MV-4-11 (cell line): Measurements from ENCODE around the gene CA6.
A peak's percentile ranks its signal among the peaks of the same experiment; 100 is the strongest.
"Not testable (repeated sequence)": the region's sequence is repeated elsewhere in the genome, so short reads cannot be mapped to it uniquely, and the experiment has no call there.

Experiments
- DNase-seq: peaks from one replicate; lab custom pipeline; 2025; lab: John Stamatoyannopoulos, UW

CA6 gene

DNA sequence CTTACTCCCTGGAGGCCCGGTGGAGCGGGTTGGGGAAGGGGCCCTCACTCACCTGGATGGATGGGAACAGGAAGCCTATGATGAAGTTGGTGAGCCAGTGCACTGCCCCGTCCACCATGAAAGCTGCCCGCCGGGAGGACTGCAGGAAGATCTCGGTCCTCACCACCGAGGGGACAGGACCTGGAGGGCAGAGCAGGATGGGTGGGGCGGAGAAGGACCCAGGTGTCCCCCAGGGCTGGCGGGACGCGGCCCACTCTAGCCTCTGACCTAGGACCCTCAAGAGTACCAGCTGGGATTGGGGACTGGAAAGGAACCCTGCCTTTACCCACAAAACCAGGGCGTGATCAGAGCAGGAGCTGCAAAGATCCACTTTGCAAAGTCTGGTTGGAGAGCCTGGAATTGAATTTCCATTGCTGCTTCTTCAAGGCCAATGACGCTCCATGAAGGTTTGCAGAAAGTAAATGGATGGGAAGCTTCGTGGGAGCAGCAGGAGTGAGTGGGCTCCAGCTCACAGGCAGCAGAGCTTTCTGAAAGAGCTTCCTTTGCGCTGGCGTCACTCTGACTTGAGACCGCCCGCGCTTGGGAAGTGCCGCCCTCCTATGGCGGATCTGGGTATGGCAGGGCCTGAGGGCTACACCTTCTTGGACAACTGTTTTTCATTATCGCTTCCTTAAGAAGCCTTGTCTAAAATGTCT lies 59.2 kb downstream of the CA6 start:
- DNase-seq, result peak; percentile 80

GRCh38 chr1:9005395-9005708 lies 59.7 kb downstream of the CA6 start:
- no peak for DNase-seq

DNA sequence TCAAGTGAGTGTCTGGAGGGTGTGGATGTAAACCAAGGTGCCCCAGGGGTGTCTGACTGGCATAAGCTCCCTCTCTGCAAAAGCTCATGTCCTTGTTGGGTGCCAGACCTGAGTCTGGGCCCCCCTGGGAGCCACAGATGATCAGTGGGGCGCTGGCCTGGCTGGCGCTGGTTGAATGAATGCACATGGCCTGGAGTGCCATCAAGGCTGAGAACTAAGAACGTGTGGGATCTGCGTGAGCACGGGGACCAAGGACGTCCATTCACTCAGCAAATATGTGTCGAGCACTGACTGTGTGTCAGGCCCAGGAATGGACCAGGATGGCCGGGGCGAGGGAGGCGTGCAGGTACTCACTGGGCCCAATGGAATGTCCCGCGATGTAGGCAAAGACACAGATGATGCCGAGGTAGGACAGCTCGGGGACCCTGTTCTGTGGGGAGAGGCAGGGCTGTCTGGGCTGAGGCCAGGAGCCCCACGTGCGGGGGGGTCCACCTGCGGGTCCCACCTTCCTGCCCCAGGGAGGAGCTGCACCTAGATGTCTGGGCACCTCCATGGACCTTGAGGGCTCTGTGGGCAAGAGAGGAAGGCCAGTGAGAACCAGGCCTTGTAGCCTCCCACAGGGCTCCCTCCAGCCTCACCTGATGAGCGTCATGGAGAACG lies 61.4 kb downstream of the CA6 start:
- no peak for DNase-seq

GRCh38 chr1:9008236-9008635 lies 62.6 kb downstream of the CA6 start:
- no peak for DNase-seq

DNA sequence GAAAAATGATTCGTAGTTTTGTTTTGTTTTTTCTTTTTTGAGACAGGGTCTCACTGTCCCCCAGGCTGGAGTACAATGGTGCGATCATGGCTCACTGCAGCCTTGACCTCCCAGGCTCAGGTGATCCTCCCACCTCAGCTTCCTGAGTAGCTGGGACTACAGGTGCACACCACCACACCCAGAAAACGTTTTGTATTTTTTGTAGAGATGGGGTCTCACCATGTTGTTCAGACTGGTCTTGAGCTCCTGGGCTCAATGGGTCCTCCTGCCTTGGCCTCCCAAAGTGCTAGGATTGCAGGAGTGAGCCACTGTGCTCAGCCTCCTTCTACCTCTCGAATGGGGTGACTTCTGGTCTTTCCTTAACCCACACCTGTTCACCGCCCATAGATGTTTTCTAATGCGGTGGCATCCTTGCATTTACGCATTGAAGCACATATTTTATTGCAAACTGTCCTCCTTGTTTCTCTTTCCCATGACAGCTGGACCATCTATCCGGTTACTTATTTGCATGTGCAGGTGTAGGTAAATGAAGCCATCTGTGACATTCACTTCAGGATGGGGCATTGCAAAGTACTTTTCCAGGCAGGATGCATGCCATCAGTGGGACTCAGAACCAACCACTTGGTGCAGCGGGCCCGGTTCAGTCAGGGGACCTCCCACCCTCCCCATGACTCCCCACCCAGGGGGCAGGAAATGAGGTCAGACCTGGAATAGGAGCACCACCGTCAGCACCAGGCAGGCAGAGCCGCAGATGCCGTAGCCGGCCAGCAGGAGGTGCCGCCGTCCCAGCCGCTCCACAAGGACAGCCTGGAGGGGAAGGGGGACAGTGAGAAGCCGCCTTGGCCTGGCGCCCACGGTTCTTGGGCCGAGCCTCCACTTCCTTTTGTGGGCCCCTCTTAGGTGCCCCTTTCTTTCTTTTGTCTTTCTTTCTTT lies 64.0 kb downstream of the CA6 start:
- no peak for DNase-seq

DNA sequence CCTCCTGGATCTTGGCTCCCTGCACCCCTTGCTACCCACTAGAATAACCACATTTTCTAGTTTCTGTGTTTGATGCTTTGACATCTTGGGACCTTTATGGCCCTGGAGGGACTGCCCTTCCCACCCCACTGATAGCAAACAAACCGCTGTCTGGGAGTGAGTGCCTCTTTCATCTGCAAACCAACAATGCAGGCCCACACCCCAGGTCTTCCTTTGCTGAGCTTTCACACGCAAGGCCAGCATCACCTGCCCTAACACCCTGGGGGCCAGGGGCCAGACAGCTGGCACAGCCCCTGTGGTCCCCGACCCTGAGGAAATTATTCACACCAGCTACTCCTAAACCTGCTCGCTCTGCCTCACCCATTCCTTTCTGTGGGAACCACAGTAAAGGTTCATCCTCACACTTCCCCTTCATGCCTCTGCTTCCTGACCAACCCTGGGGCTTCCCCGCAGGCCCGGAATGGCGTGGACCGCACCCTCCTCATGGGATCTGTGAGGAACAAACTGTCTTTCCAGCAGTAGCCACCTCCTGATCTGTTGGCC lies 65.2 kb downstream of the CA6 start:
- DNase-seq, result no peak

GRCh38 chr1:9013819-9014218 lies 68.2 kb downstream of the CA6 start:
- no peak for DNase-seq

- DNase-seq, result no peak
Measured at GRCh38 chr1:9014475-9015375, 69.1 kb downstream of the CA6 start.

DNA sequence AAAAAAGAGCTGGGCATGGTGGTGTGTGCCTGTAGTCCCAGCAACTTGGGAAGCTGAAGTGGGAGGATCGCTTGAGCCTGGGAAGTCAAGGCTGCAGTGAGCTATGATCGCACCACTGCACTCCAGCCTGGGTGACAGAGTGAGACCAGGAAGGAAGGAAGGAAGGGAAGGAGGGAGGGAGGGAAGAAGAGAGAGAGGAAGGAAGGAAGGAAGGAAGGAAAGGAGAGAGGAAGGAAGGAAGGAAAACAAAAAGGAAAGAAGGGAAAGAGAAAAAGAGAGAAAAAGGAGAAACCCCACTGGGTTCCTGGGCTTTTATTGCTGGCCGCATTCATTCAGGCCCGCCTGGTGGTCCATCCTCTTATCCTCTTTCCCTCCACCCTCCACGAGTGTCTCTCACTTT lies 70.8 kb downstream of the CA6 start:
- no peak for DNase-seq

GRCh38 chr1:9018333-9018732 lies 72.7 kb downstream of the CA6 start:
- DNase-seq, result no peak

- no peak for DNase-seq
Measured at GRCh38 chr1:9019896-9020295, 74.2 kb downstream of the CA6 start.

DNA sequence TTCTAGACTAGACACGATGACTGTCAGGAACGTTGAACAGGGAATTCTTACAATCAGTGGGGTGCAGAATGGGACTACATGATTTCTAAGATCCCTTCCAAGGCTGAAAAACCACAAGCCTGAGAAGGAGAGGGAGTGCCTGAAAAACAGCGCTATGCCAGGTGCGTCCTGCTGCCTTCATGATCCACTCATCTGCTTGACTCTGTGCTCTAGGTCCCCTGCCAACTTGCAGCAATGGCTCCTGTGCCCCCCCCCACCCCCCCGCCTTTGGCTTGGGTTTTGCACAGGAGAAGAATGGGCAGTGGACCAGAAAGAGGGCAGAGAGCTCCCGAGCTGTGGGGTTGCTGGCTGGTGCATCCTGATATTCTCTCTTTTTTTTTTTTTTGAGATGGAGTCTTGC lies 74.6 kb downstream of the CA6 start:
- DNase-seq, result no peak

- DNase-seq, result not testable (repeated sequence)
Measured at GRCh38 chr1:9022026-9022738, 76.5 kb downstream of the CA6 start.

DNA sequence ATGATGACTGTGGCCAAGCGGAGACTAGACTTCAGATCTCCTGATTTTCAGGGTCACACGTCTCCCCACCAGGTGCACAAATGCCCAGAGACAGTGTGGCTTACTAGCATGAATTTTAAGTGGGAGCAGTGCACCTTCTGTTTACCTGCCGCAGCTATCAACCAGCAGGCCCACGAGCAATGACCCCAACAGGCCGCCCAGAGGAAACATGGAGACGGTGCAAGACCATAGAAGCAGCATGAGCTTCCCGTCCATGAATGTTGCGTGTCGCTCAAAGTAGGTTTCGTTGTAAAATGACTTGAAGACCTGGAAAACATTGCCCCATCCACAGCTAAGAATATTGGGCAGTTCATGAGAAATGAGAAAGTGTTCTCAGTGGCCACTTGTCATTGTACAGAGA lies 77.1 kb downstream of the CA6 start:
- DNase-seq, result no peak
